ENCODE measurements around the gene MAPK9. TPM values are rescaled to one million over a fixed set of nuclear protein-coding genes. Genes with fewer than 3 reads are reported as not detected.
"Not testable (repeated sequence)": the region's sequence is repeated elsewhere in the genome, so short reads cannot be mapped to it uniquely, and the experiment has no call there.

The MAPK9 gene
- total RNA-seq, 2 donors from 2014 or later, result 16.1 to 26.8 TPM

DNA sequence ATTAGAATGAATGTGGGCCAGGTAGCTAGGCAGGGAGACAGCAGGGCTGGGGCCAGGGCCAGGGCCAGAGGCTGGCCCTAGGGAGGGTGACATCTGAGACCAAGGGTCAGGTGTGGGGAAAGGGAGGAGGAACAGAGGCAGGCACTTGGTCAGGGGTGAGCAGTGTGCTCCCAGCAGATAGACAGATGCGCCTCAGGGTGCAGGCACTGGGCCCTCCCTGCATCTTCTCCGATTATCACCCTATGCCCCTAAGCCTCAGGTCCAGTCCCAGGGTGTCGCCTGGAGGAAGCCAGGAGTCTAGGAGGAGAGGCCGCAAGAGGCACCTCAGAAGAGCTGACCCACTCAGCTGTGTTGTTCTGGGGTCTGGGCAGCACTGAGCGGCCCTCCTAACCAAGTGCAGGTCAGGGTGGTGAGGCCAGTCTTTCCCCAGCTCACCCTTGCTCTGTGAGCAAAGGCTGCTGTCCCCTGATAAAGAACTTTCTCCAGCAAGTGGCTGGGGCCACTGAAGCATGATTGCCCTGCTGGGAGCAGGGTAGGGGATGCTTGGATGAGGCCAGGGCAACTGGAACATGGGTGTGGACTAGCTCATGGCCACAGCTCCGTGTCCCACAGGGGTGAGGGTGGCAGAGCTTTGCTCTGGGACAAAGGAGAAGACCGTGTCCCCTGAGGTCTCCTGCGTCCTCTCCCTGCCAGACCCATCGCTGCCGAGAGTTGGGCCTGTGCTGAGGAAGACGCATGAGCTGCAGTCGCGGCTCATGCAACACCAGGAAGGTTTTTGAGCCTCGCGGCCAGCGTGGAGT is 80.7 kb downstream of the MAPK9 start:
- H3K9me3 ChIP-seq, result peaks cover 7% of the 10 kb centered on the region
- H3K4me3 ChIP-seq, result no peak overlapping the region
- DNase-seq (ENCODE audit: low spot score) (no peak), ATAC-seq (ENCODE audit: insufficient number of reproducible peaks, low FRiP score, low read depth) (no peak)
- H3K27ac ChIP-seq, result no peak overlapping the region
- H3K36me3 ChIP-seq, result no peaks in the 10 kb centered on the region
- H3K27me3 ChIP-seq (replicated peaks; ENCODE audit: insufficient read depth), result peaks cover 9% of the 10 kb centered on the region
- peaks cover 0 to 2% of the 10 kb centered on the region in 2 donors for H3K4me1 ChIP-seq (ENCODE audit: control insufficient read depth in 1 of 2, low read depth in 2 of 2)
- no peak for TF ChIP-seq CTCF (IDR thresholded peaks at IDR 0.05)

DNA sequence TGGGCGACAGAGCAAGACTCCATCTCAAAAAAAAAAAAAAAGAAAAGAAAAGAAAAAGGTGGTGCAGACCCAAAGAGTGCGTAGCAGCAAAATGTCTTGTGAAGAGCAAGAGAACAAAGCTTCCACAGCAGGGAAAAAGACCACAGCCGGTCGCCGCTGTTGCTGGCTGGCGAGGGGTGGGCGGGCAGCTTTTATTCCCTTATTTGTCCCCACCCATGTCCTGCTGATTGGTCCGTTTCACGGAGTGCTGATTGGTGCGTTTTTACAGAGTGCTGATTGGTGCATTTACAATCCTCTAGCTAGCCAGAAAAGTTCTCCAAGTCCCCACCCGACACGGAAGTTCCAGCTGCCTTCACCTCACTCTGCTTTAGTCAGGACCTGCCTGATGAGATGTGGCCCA is 81.8 kb downstream of the MAPK9 start:
- ATAC-seq (ENCODE audit: insufficient number of reproducible peaks, low FRiP score, low read depth); H3K4me3 ChIP-seq: not testable (repeated sequence)

GRCh38 chr5:180209137-180209581 is 82.7 kb downstream of the MAPK9 start, which contains the start of gene RASGEF1C:
Gene RASGEF1C (minus strand): TSS chr5:180209211. CDS start chr5:180138052, 71,159 bp downstream.
- Histone ChIP-seq H3K27ac (no peak within 1 kb of the TSS), H3K4me1 (ENCODE audit: control insufficient read depth in 1 of 2, low read depth in 2 of 2) (peaks cover 0 to 2% of the 10 kb centered on the region in 2 donors), H3K36me3 (no peaks in the 10 kb centered on the region), H3K4me3 (peak within 1 kb of the TSS; percentile 58), H3K9me3 (no peaks in the 10 kb centered on the region), H3K27me3 (replicated peaks; ENCODE audit: insufficient read depth) (peaks cover 9% of the 10 kb centered on the region)
- DNase-seq (ENCODE audit: low spot score) (no peak), ATAC-seq (ENCODE audit: insufficient number of reproducible peaks, low FRiP score, low read depth) (no peak)
- TF ChIP-seq CTCF (IDR thresholded peaks at IDR 0.05), result no peak

More for the DNA sequence above, 81.8 kb downstream of the MAPK9 start:
- H3K4me1 ChIP-seq (ENCODE audit: control insufficient read depth in 1 of 2, low read depth in 2 of 2); DNase-seq (ENCODE audit: low spot score); H3K27me3 ChIP-seq (replicated peaks; ENCODE audit: insufficient read depth); H3K9me3 ChIP-seq; H3K36me3 ChIP-seq; H3K27ac ChIP-seq: not testable (repeated sequence)

GRCh38 chr5:180208435-180209081 is 83.3 kb downstream of the MAPK9 start:
- Histone ChIP-seq H3K4me3 (peak overlapping the region; percentile 58), H3K9me3 (no peaks in the 10 kb centered on the region), H3K4me1 (ENCODE audit: control insufficient read depth in 1 of 2, low read depth in 2 of 2) (peaks cover 0 to 2% of the 10 kb centered on the region in 2 donors), H3K27ac (no peak overlapping the region), H3K27me3 (replicated peaks; ENCODE audit: insufficient read depth) (peaks cover 9% of the 10 kb centered on the region), H3K36me3 (no peaks in the 10 kb centered on the region)
- DNase-seq (ENCODE audit: low spot score) (no peak), ATAC-seq (ENCODE audit: insufficient number of reproducible peaks, low FRiP score, low read depth) (no peak)
- no peak for TF ChIP-seq CTCF (IDR thresholded peaks at IDR 0.05)

- TF ChIP-seq CTCF (IDR thresholded peaks at IDR 0.05), result no peak
These were observed 83.8 kb downstream of the MAPK9 start for GRCh38 chr5:180208038-180208434.

More at GRCh38 chr5:180208038-180208434, 83.8 kb downstream of the MAPK9 start:
- Histone ChIP-seq H3K4me3 (no peak overlapping the region), H3K27me3 (replicated peaks; ENCODE audit: insufficient read depth) (peaks cover 9% of the 10 kb centered on the region), H3K27ac (no peak overlapping the region), H3K36me3 (no peaks in the 10 kb centered on the region), H3K4me1 (ENCODE audit: control insufficient read depth in 1 of 2, low read depth in 2 of 2) (peaks cover 0 to 2% of the 10 kb centered on the region in 2 donors), H3K9me3 (no peaks in the 10 kb centered on the region)
- no peak for DNase-seq (ENCODE audit: low spot score)
- no peak for ATAC-seq (ENCODE audit: insufficient number of reproducible peaks, low FRiP score, low read depth)
